ENCODE results near the gene MAN2A1.
"Not testable (repeated sequence)": the region's sequence is repeated elsewhere in the genome, so short reads cannot be mapped to it uniquely, and the experiment has no call there.

The MAN2A1 gene

GRCh38 chr5:109826426-109826825, 136.7 kb downstream of the MAN2A1 start:
- Histone ChIP-seq H3K36me3 (ENCODE audit: control insufficient read depth, insufficient read depth, low read length) (peaks cover 2% of the 10 kb centered on the region; the same call in 1 of the 2 replicates), H3K4me3 (replicated peaks; ENCODE audit: low read depth, low read length) (no peak overlapping the region), H3K27me3 (replicated peaks; ENCODE audit: control insufficient read depth, insufficient read depth, low read length) (no peaks in the 10 kb centered on the region)
- DNase-seq (ENCODE audit: extremely low read depth, insufficient read length), result no peak
- no peak for TF ChIP-seq CTCF (IDR thresholded peaks at IDR 0.05; ENCODE audit: insufficient read depth, low read length, poor library complexity, severe bottlenecking)

- peaks cover 2% of the 10 kb centered on the region; the same call in 1 of the 2 replicates for H3K36me3 ChIP-seq (ENCODE audit: control insufficient read depth, insufficient read depth, low read length)
- H3K27me3 ChIP-seq (replicated peaks; ENCODE audit: control insufficient read depth, insufficient read depth, low read length), result no peaks in the 10 kb centered on the region
- no peak for TF ChIP-seq CTCF (IDR thresholded peaks at IDR 0.05; ENCODE audit: insufficient read depth, low read length, poor library complexity, severe bottlenecking)
- H3K4me3 ChIP-seq (replicated peaks; ENCODE audit: low read depth, low read length), result no peak overlapping the region
- DNase-seq (ENCODE audit: extremely low read depth, insufficient read length), result no peak
Measured at GRCh38 chr5:109829331-109829730, 139.6 kb downstream of the MAN2A1 start.

GRCh38 chr5:109830955-109831502, 141.3 kb downstream of the MAN2A1 start:
- Histone ChIP-seq H3K36me3 (ENCODE audit: control insufficient read depth, insufficient read depth, low read length) (peaks cover 2% of the 10 kb centered on the region; the same call in 1 of the 2 replicates), H3K27me3 (replicated peaks; ENCODE audit: control insufficient read depth, insufficient read depth, low read length) (no peaks in the 10 kb centered on the region), H3K4me3 (replicated peaks; ENCODE audit: low read depth, low read length) (no peak overlapping the region)
- no peak for DNase-seq (ENCODE audit: extremely low read depth, insufficient read length)
- no peak for TF ChIP-seq CTCF (IDR thresholded peaks at IDR 0.05; ENCODE audit: insufficient read depth, low read length, poor library complexity, severe bottlenecking)

- not testable (repeated sequence) for H3K27me3 ChIP-seq (replicated peaks; ENCODE audit: control insufficient read depth, insufficient read depth, low read length); H3K4me3 ChIP-seq (replicated peaks; ENCODE audit: low read depth, low read length); DNase-seq (ENCODE audit: extremely low read depth, insufficient read length); H3K36me3 ChIP-seq (ENCODE audit: control insufficient read depth, insufficient read depth, low read length)
Measured at GRCh38 chr5:109832207-109833188, 142.8 kb downstream of the MAN2A1 start.

GRCh38 chr5:109833946-109834345, 144.2 kb downstream of the MAN2A1 start:
- H3K27me3 ChIP-seq (replicated peaks; ENCODE audit: control insufficient read depth, insufficient read depth, low read length), result no peaks in the 10 kb centered on the region
- no peak for TF ChIP-seq CTCF (IDR thresholded peaks at IDR 0.05; ENCODE audit: insufficient read depth, low read length, poor library complexity, severe bottlenecking)
- peaks cover 2% of the 10 kb centered on the region; the same call in 1 of the 2 replicates for H3K36me3 ChIP-seq (ENCODE audit: control insufficient read depth, insufficient read depth, low read length)
- no peak overlapping the region for H3K4me3 ChIP-seq (replicated peaks; ENCODE audit: low read depth, low read length)
- DNase-seq (ENCODE audit: extremely low read depth, insufficient read length), result no peak

GRCh38 chr5:109836280-109836679, 146.6 kb downstream of the MAN2A1 start:
- Histone ChIP-seq H3K4me3 (replicated peaks; ENCODE audit: low read depth, low read length) (no peak overlapping the region), H3K36me3 (ENCODE audit: control insufficient read depth, insufficient read depth, low read length) (peaks cover 2% of the 10 kb centered on the region; the same call in 1 of the 2 replicates), H3K27me3 (replicated peaks; ENCODE audit: control insufficient read depth, insufficient read depth, low read length) (no peaks in the 10 kb centered on the region)
- DNase-seq (ENCODE audit: extremely low read depth, insufficient read length), result no peak
- no peak for TF ChIP-seq CTCF (IDR thresholded peaks at IDR 0.05; ENCODE audit: insufficient read depth, low read length, poor library complexity, severe bottlenecking)
